ENCODE measurements around the gene BCL7C.
A peak's percentile ranks its signal among the peaks of the same experiment; 100 is the strongest.

The BCL7C gene

DNA sequence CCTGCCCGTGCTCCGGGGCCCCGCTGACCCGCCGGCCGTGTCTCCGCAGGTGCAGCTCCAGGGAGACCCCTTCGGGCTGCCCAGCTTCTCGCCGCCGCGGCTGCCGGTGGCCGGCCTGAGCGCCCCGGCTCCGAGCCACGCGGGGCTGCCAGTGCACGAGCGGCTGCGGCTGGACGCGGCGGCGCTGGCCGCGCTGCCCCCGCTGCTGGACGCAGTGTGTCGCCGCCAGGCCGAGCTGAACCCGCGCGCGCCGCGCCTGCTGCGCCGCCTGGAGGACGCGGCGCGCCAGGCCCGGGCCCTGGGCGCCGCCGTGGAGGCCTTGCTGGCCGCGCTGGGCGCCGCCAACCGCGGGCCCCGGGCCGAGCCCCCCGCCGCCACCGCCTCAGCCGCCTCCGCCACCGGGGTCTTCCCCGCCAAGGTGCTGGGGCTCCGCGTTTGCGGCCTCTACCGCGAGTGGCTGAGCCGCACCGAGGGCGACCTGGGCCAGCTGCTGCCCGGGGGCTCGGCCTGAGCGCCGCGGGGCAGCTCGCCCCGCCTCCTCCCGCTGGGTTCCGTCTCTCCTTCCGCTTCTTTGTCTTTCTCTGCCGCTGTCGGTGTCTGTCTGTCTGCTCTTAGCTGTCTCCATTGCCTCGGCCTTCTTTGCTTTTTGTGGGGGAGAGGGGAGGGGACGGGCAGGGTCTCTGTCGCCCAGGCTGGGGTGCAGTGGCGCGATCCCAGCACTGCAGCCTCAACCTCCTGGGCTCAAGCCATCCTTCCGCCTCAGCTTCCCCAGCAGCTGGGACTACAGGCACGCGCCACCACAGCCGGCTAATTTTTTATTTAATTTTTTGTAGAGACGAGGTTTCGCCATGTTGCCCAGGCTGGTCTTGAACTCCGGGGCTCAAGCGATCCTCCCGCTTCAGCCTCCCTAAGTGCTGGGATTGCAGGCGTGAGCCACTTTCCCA lies 8.4 kb upstream of the BCL7C start:
- peak overlapping the region; percentile 98 for H2BK15ac ChIP-seq (ENCODE audit: low read length)
- peak overlapping the region; percentile 93 for H2BK5ac ChIP-seq (ENCODE audit: low read length)
- no peaks in the 10 kb centered on the region for H3K27me3 ChIP-seq (ENCODE audit: control insufficient read depth in 3 of 3, insufficient read depth in 3 of 3, low read depth in 1 of 3, low read length in 3 of 3)
- H3K4ac ChIP-seq (ENCODE audit: low read length): peak overlapping the region; percentile 37
- peak overlapping the region; percentile 97 for H3K18ac ChIP-seq (ENCODE audit: low read length)
- no CpG with 5 or more reads among the region's 99 CpGs for WGBS, 2 donors (ENCODE audit: extremely low coverage in 2 of 2, insufficient read length in 2 of 2, insufficient replicate concordance in 1 of 2)
- H2BK12ac ChIP-seq (ENCODE audit: low read length): peak overlapping the region; percentile 84
- H3K36me3 ChIP-seq (replicated peaks in 1 of 2; ENCODE audit: control insufficient read depth in 2 of 2, insufficient read depth in 2 of 2, low read length in 2 of 2): peaks cover 0 to 2% of the 10 kb centered on the region in 2 donors
- H3K4me2 ChIP-seq (ENCODE audit: insufficient read depth, low read length, poor library complexity, severe bottlenecking): peak overlapping the region; percentile 80
- H3K27ac ChIP-seq (replicated peaks; ENCODE audit: low read length): peak overlapping the region; percentile 87
- no peaks in the 10 kb centered on the region for H3K9me3 ChIP-seq (replicated peaks in 1 of 2; ENCODE audit: control insufficient read depth in 2 of 2, insufficient read depth in 1 of 2, low read depth in 1 of 2, low read length in 2 of 2)
- H3K4me1 ChIP-seq (ENCODE audit: control insufficient read depth in 2 of 2, insufficient read depth in 1 of 2, low read depth in 1 of 2, low read length in 2 of 2): peaks cover 2 to 8% of the 10 kb centered on the region in 2 donors
- H2BK120ac ChIP-seq (ENCODE audit: low read depth, low read length): peak overlapping the region; percentile 72
- peak overlapping the region; percentile 99 for H2AK5ac ChIP-seq (ENCODE audit: low read depth, low read length)
- H3K14ac ChIP-seq (ENCODE audit: low read length): peak overlapping the region; percentile 47
- H3K79me1 ChIP-seq (ENCODE audit: low read depth, low read length): no peaks in the 10 kb centered on the region
- H3K23ac ChIP-seq (ENCODE audit: low read depth, low read length, poor library complexity): peak overlapping the region; percentile 93
- H4K91ac ChIP-seq (ENCODE audit: low read depth, low read length, poor library complexity): peak overlapping the region; percentile 85
- no peak for DNase-seq (ENCODE audit: low spot score)
- peak overlapping the region; percentile 39 to 83 for H3K4me3 ChIP-seq (ENCODE audit: low read length in 2 of 2)
- H2AFZ ChIP-seq (ENCODE audit: low read length): peak overlapping the region; percentile 82
- peak overlapping the region; percentile 88 for H3K9ac ChIP-seq (ENCODE audit: low read depth, low read length, poor library complexity)
- peak overlapping the region; percentile 82 for H4K8ac ChIP-seq (ENCODE audit: low read depth, low read length)

DNA sequence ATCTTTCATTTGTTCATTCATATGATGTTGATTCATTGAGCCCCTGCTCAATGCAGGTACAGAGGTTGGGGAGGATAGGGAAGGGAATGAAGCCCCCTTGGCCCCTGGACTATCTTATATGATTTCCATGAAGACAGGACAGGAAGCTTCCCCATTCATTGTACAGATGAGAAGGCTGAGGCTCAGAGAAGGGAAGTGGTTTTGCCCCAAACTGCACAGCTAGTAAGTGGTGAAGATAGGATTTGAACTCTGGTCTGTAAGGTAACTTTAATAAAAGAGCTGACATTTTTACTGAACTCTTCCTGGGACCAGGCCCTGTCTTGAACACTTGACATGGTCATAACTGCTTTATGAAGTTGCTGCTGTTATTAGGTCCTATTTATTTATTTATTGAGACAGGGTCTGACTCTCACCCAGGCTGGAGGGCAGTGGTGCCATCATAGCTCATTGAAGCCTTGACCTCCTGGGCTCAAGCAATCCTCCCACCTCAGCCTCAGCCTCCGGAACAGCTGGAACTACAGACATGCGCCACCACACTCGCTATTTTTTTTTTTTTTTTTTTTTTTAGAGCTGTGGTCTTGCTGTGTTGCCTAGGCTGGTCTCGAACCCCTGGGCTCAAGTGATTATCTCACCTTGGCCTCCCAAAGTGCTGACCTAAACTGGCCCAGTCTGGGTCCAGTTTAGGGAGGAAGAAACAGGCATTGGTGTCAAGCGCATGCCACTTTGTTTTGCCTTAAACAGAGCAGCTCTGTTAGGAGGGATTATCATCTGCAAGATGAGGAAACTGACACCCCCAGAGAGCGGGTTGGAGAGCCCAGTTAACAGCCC lies 7.5 kb upstream of the BCL7C start:
- H2BK120ac ChIP-seq (ENCODE audit: low read depth, low read length): peak overlapping the region; percentile 24
- peak overlapping the region; percentile 72 for H2AFZ ChIP-seq (ENCODE audit: low read length)
- H3K18ac ChIP-seq (ENCODE audit: low read length): peak overlapping the region; percentile 95
- peak overlapping the region; percentile 39 to 83 for H3K4me3 ChIP-seq (ENCODE audit: low read length in 2 of 2)
- H2BK15ac ChIP-seq (ENCODE audit: low read length): peak overlapping the region; percentile 3
- no peaks in the 10 kb centered on the region for H3K79me1 ChIP-seq (ENCODE audit: low read depth, low read length)
- no peak overlapping the region for H2BK5ac ChIP-seq (ENCODE audit: low read length)
- no peak overlapping the region for H4K91ac ChIP-seq (ENCODE audit: low read depth, low read length, poor library complexity)
- H3K9ac ChIP-seq (ENCODE audit: low read depth, low read length, poor library complexity): peak overlapping the region; percentile 84
- peak overlapping the region; percentile 87 for H3K27ac ChIP-seq (replicated peaks; ENCODE audit: low read length)
- WGBS, 2 donors (ENCODE audit: extremely low coverage in 2 of 2, insufficient read length in 2 of 2, insufficient replicate concordance in 1 of 2): no CpG with 5 or more reads among the region's 6 CpGs
- H3K4me2 ChIP-seq (ENCODE audit: insufficient read depth, low read length, poor library complexity, severe bottlenecking): peak overlapping the region; percentile 80
- no peak for DNase-seq (ENCODE audit: low spot score)
- H3K9me3 ChIP-seq (replicated peaks in 1 of 2; ENCODE audit: control insufficient read depth in 2 of 2, insufficient read depth in 1 of 2, low read depth in 1 of 2, low read length in 2 of 2): no peaks in the 10 kb centered on the region
- H3K4ac ChIP-seq (ENCODE audit: low read length): peak overlapping the region; percentile 66
- H3K27me3 ChIP-seq (ENCODE audit: control insufficient read depth in 3 of 3, insufficient read depth in 3 of 3, low read depth in 1 of 3, low read length in 3 of 3): no peaks in the 10 kb centered on the region
- peaks cover 0 to 2% of the 10 kb centered on the region in 2 donors for H3K36me3 ChIP-seq (replicated peaks in 1 of 2; ENCODE audit: control insufficient read depth in 2 of 2, insufficient read depth in 2 of 2, low read length in 2 of 2)
- no peak overlapping the region for H3K23ac ChIP-seq (ENCODE audit: low read depth, low read length, poor library complexity)
- H4K8ac ChIP-seq (ENCODE audit: low read depth, low read length): no peak overlapping the region
- H3K14ac ChIP-seq (ENCODE audit: low read length): no peak overlapping the region
- peak overlapping the region; percentile 58 for H2BK12ac ChIP-seq (ENCODE audit: low read length)
- H3K4me1 ChIP-seq (ENCODE audit: control insufficient read depth in 2 of 2, insufficient read depth in 1 of 2, low read depth in 1 of 2, low read length in 2 of 2): peaks cover 0 to 10% of the 10 kb centered on the region in 2 donors
- H2AK5ac ChIP-seq (ENCODE audit: low read depth, low read length): no peak overlapping the region

DNA sequence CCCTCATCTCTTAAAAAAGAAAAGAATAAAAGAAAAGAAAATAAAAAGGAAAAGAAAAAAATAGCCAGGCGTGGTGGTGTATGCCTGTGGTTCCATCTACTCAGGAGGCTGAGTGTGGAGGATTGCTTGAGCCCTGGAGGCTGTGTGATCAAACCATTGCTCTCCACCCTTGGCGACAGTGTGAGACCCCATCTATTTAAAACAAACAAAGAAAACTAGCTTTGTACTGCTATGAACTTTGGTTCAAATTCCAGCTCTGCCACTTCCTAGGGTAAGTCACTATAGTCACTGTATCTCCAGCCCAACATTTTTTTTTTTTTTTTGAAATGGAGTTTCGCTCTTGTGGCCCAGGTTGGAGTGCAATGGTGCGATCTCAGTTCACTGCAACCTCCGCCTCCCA lies 6.7 kb upstream of the BCL7C start:
- Histone ChIP-seq H2BK12ac (ENCODE audit: low read length) (no peak overlapping the region), H3K23ac (ENCODE audit: low read depth, low read length, poor library complexity) (no peak overlapping the region), H2BK5ac (ENCODE audit: low read length) (no peak overlapping the region), H3K27ac (replicated peaks; ENCODE audit: low read length) (no peak overlapping the region), H2BK120ac (ENCODE audit: low read depth, low read length) (no peak overlapping the region), H3K4me3 (ENCODE audit: low read length in 2 of 2) (no peak overlapping the region), H3K9ac (ENCODE audit: low read depth, low read length, poor library complexity) (no peak overlapping the region), H3K27me3 (ENCODE audit: control insufficient read depth in 3 of 3, insufficient read depth in 3 of 3, low read depth in 1 of 3, low read length in 3 of 3) (no peaks in the 10 kb centered on the region), H2BK15ac (ENCODE audit: low read length) (no peak overlapping the region), H4K8ac (ENCODE audit: low read depth, low read length) (no peak overlapping the region), H3K4me2 (ENCODE audit: insufficient read depth, low read length, poor library complexity, severe bottlenecking) (no peak overlapping the region), H3K9me3 (replicated peaks in 1 of 2; ENCODE audit: control insufficient read depth in 2 of 2, insufficient read depth in 1 of 2, low read depth in 1 of 2, low read length in 2 of 2) (no peaks in the 10 kb centered on the region), H3K4ac (ENCODE audit: low read length) (no peak overlapping the region), H3K4me1 (ENCODE audit: control insufficient read depth in 2 of 2, insufficient read depth in 1 of 2, low read depth in 1 of 2, low read length in 2 of 2) (peaks cover 3 to 16% of the 10 kb centered on the region in 2 donors), H3K14ac (ENCODE audit: low read length) (no peak overlapping the region), H3K79me1 (ENCODE audit: low read depth, low read length) (no peaks in the 10 kb centered on the region), H3K36me3 (replicated peaks in 1 of 2; ENCODE audit: control insufficient read depth in 2 of 2, insufficient read depth in 2 of 2, low read length in 2 of 2) (peaks cover 0 to 2% of the 10 kb centered on the region in 2 donors), H2AFZ (ENCODE audit: low read length) (no peak overlapping the region), H4K91ac (ENCODE audit: low read depth, low read length, poor library complexity) (no peak overlapping the region), H3K18ac (ENCODE audit: low read length) (no peak overlapping the region), H2AK5ac (ENCODE audit: low read depth, low read length) (no peak overlapping the region)
- no CpG with 5 or more reads among the region's 5 CpGs for WGBS, 2 donors (ENCODE audit: extremely low coverage in 2 of 2, insufficient read length in 2 of 2, insufficient replicate concordance in 1 of 2)
- DNase-seq (ENCODE audit: low spot score): no peak

DNA sequence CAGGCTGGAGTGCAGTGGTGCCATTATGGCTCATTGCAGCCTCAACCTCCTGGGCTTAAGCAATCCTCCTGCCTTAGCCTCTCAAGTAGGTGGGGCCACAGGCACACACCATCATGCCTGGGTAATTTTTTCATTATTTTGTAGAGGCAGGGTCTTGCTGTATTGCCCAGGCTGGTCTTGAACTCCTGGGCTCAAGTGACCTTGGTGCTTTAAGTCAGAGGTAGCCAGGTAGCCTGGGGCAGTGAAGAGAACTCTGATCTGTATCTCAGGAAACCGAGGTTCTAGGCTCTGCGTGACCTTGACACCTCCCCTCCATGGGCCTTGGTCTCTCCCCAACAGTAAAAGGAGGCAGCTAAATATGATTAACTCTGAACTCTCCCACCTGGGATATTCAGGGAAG lies 5.9 kb upstream of the BCL7C start:
- Histone ChIP-seq H3K79me1 (ENCODE audit: low read depth, low read length) (no peaks in the 10 kb centered on the region), H2BK15ac (ENCODE audit: low read length) (no peak overlapping the region), H3K4me2 (ENCODE audit: insufficient read depth, low read length, poor library complexity, severe bottlenecking) (no peak overlapping the region), H3K36me3 (replicated peaks in 1 of 2; ENCODE audit: control insufficient read depth in 2 of 2, insufficient read depth in 2 of 2, low read length in 2 of 2) (peaks cover 0 to 2% of the 10 kb centered on the region in 2 donors), H3K9ac (ENCODE audit: low read depth, low read length, poor library complexity) (no peak overlapping the region), H3K23ac (ENCODE audit: low read depth, low read length, poor library complexity) (no peak overlapping the region), H2BK5ac (ENCODE audit: low read length) (no peak overlapping the region), H3K27ac (replicated peaks; ENCODE audit: low read length) (no peak overlapping the region), H2BK12ac (ENCODE audit: low read length) (no peak overlapping the region), H2AK5ac (ENCODE audit: low read depth, low read length) (no peak overlapping the region), H3K14ac (ENCODE audit: low read length) (no peak overlapping the region), H3K4me1 (ENCODE audit: control insufficient read depth in 2 of 2, insufficient read depth in 1 of 2, low read depth in 1 of 2, low read length in 2 of 2) (peaks cover 6 to 17% of the 10 kb centered on the region in 2 donors), H3K27me3 (ENCODE audit: control insufficient read depth in 3 of 3, insufficient read depth in 3 of 3, low read depth in 1 of 3, low read length in 3 of 3) (no peaks in the 10 kb centered on the region), H4K8ac (ENCODE audit: low read depth, low read length) (no peak overlapping the region), H3K4me3 (ENCODE audit: low read length in 2 of 2) (no peak overlapping the region), H2AFZ (ENCODE audit: low read length) (no peak overlapping the region), H4K91ac (ENCODE audit: low read depth, low read length, poor library complexity) (no peak overlapping the region), H3K9me3 (replicated peaks in 1 of 2; ENCODE audit: control insufficient read depth in 2 of 2, insufficient read depth in 1 of 2, low read depth in 1 of 2, low read length in 2 of 2) (no peaks in the 10 kb centered on the region), H3K4ac (ENCODE audit: low read length) (no peak overlapping the region), H3K18ac (ENCODE audit: low read length) (no peak overlapping the region), H2BK120ac (ENCODE audit: low read depth, low read length) (no peak overlapping the region)
- DNase-seq (ENCODE audit: low spot score): no peak
- no CpG with 5 or more reads among the region's 2 CpGs for WGBS, 2 donors (ENCODE audit: extremely low coverage in 2 of 2, insufficient read length in 2 of 2, insufficient replicate concordance in 1 of 2)
